ENCODE results near the gene KLHL30.

The KLHL30 gene

DNA sequence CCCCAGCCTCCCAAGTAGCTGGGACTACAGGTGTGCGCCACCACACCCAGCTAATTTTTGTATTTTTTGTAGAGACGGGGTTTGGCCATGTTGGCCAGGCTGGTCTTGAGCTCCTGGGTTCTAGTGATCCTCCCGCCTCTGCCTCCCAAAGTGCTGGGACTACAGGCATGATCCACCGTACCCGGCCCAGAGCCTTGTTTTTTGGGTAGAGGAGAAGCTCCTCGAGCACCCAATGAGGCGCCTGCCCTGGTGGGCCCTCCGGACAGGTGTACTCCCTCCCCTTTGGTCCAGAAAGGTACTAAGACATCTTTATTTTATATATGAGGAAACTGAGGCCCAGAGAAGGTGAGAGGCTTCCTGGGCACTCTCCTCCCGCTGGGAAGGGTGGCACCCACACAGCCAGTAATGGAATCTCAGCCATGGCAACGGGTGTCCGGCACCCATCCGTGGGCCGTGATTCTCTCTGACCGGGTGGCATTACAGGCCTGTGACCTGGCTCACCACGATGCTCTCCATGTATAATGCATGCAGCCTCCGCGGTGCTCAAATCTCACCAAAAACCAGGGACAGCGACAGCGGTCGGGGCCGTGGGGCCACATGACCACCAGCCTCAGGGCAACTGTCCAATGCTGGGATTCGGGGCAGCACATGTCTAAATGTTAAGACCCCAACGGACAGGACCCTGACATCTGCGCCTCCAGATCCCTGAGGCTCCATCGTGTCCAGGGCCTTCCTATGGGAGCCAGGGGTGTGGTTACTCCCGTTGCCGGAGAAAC is 16.8 kb upstream of the KLHL30 start:
- TF ChIP-seq GATA3 (IDR thresholded peaks at IDR 0.05; ENCODE audit: low read depth, low read length) = no peak
- no peak for TF ChIP-seq GATA2 (IDR thresholded peaks at IDR 0.05; ENCODE audit: low read depth, low read length)

DNA sequence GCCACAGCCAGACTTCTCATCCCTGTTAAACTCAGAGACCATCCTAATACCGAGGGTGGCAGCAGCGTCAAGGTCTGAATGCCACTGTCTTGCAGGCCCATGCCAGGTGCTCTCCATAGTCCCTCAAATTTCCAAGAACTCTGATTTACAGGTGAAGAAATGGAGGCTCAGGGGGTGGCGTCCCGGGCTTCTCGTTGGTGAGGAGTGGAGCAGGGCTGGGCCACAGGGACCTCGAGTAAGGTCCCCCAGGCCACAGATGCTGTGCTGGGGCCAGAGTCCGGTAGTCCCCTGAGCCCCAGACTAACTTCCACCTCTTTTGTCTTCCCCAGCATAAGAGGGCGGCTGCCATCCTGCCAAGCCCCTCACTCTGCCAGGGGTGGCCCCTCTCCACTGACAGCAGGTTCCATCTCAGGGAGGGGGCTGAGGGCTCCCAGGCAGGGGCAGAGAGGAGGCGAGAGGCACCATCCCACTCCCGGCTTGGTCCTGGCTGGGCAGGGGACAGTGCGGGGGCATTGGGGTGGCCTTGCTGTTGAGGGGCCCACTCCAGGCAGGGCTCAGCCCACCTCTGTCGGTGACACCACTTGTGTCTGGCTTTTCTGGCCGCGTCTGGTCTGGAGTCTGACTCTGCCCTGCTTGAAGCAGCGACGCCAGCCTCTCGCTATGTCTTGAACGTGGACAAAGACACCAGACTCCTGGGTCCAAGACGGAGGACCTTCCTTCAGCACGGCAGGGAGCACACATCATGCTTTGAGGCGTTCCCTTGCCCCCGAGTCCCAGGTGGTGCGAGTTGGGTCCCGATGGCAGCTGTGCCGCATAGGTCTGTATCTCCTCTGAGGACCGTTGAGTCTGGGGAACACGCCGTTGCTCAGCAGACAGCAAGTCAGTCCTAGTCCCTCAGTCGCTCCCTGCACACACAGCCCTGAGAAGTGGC is 15.9 kb upstream of the KLHL30 start:
- TF ChIP-seq GATA3 (IDR thresholded peaks at IDR 0.05; ENCODE audit: low read depth, low read length) = no peak
- TF ChIP-seq GATA2 (IDR thresholded peaks at IDR 0.05; ENCODE audit: low read depth, low read length) = no peak

DNA sequence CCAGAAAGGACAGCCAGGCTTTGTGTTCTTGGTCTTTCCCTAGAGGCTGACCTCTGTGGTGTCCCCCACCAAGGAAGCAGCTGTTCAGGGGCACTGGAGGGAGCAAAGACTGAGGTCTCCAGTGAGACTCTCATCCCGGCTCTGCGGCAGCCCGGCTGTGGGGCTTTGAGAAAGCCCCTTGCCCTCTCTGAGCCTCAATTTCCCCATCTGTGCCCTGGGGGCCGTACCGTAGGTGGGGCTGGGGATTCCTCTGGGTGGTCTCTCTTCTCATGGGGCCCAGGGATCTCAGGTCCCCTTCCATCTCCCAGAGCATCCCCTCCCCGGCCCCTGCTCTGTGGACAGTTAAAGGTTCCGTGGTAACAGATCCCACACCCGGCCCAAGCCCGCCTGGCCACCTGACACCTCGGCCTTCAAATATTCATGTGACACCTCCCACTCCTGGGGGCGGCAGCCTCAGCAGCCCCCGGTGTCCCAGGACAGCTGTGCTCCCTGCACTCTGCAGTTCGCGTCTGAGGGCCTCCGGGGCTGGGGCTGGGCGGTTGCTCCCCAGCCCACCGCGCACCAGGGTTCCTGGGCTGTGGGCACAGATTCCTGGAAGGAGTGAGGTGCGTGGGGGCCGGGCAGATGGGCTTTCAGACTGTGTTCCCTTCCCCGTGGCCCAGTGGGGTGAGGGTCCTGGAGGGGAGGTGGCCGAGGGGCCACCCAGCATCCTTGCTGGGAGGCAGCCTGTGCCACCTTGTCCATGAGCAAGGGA is 15.1 kb upstream of the KLHL30 start:
- TF ChIP-seq GATA2 (IDR thresholded peaks at IDR 0.05; ENCODE audit: low read depth, low read length) (no peak), GATA3 (IDR thresholded peaks at IDR 0.05; ENCODE audit: low read depth, low read length) (no peak)

DNA sequence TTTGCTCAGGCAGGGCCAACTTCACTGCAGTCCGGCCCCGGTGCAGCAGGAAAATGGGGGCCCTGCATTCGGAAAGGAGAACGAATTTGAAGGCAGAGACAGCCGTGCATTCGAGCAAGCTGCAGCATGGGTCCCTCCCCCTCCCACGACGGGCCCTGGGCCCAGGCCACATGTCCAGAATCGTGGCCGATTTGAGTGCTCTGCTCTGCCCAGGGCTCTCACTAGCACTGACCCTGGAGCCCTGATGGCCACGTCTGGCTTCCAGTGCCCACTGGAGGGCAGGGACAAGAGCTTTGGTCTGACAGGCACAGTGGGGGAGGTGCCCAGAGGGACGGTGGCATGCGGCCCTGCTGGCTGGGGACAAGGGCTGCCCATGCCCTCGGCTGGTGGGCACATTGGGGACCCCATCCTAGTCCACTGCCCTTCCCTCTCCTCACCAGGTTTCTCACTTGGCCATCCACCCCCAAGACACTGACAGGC is 14.4 kb upstream of the KLHL30 start:
- no peak for TF ChIP-seq GATA2 (IDR thresholded peaks at IDR 0.05; ENCODE audit: low read depth, low read length)
- TF ChIP-seq GATA3 (IDR thresholded peaks at IDR 0.05; ENCODE audit: low read depth, low read length) = no peak

DNA sequence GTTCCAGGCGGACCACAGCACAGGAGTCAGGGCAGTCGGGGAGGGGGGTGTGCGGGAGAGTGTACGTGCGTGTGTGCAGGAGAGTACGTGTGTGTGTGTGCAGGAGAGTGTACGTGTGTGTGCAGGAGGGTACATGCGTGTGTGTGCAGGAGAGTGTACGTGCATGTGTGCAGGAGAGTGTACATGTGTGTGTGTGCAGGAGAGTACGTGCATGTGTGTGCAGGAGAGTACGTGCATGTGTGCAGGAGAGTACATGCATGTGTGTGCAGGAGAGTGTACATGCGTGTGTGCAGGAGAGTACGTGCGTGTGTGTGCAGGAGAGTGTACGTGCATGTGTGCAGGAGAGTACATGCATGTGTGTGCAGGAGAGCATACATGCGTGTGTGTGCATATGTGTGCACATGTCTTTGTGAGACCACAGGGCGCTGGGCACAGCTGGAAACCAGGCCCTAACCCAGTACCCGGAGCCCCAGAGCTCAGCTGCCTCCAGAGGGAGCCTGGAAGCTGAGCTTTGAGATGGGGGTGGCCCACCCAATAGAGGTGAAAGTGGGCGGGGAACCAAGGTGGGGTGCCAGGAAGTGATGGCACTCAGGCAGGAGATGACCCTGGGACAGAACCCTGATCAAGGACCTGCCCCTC is 13.9 kb upstream of the KLHL30 start:
- TF ChIP-seq GATA2 (IDR thresholded peaks at IDR 0.05; ENCODE audit: low read depth, low read length) = no peak
- no peak for TF ChIP-seq GATA3 (IDR thresholded peaks at IDR 0.05; ENCODE audit: low read depth, low read length)

DNA sequence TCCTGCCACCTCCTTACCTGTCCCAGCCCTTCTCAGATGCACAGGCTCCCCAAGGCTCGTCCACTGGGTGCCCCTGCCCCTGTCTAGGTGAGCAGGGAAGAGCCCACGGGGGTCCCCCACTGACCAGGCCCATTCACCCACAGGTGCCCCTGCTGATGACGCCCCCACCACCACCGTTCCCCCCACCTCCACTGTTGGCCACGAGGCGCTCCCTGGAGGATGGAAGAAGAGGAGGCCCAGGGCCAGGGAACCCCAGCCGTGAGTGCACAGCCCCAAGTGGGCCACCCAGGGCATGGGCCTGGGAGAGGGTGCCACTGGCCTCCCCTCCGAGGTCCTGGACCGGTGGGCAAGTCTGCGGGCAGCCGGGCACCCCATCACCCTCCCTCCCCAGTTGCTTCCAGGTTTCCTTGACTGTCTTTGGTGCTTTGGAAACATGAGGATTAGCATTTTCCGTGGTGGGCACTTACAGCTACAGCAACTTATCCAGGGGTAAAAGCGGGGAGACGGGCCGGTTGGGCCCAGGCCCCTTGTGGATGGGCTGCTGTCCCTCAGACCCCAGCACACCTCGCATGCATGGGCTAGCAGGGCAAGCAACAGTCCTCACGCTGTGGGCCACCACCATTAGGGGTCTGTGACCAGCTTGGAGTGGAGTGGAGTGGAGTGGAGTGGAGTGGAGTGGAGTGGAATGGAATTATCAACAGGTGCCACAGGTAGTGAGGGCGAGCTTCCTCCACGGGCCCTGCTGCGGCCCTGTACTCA is 13.2 kb upstream of the KLHL30 start:
- no peak for TF ChIP-seq GATA2 (IDR thresholded peaks at IDR 0.05; ENCODE audit: low read depth, low read length)
- no peak for TF ChIP-seq GATA3 (IDR thresholded peaks at IDR 0.05; ENCODE audit: low read depth, low read length)

DNA sequence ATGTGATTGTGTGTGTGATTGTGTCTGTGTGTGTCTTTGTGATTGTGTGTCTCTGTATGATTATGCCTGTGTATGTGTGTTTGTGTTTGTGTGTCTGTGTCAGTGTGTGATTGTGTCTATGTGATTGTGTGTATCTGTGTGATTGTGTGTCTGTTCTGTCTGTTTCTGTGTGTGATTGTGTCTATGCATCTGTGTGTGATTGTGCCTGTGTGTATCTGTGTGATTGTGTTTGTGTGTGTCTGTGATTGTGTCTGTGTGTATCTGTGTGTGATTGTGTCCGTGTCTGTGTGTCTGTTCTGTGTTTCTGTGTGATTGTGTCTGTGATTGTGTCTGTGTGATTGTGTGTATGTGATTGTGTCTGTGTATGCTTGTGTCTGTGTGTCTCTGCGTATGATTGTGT is 12.1 kb upstream of the KLHL30 start:
- TF ChIP-seq GATA2 (IDR thresholded peaks at IDR 0.05; ENCODE audit: low read depth, low read length) (no peak), GATA3 (IDR thresholded peaks at IDR 0.05; ENCODE audit: low read depth, low read length) (no peak)

DNA sequence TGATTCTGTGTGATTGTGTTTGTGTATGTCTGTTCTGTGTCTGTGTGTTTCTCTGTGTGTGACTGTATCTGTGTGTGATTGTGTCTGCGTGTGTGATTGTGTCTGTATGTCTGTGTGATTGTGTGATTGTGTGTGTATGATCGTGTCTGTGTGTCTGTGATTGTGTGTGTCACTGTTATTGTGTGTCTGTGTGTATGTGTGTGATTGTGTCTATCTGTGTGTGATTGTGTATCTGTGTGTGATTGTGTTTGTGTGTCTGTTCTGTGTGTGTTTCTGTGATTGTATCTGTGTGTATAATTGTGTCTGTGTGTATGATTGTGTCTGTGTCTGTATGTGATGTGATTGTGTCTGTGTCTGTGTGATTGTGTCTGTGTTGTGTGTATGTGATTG is 11.7 kb upstream of the KLHL30 start:
- TF ChIP-seq GATA3 (IDR thresholded peaks at IDR 0.05; ENCODE audit: low read depth, low read length) (no peak), GATA2 (IDR thresholded peaks at IDR 0.05; ENCODE audit: low read depth, low read length) (no peak)

DNA sequence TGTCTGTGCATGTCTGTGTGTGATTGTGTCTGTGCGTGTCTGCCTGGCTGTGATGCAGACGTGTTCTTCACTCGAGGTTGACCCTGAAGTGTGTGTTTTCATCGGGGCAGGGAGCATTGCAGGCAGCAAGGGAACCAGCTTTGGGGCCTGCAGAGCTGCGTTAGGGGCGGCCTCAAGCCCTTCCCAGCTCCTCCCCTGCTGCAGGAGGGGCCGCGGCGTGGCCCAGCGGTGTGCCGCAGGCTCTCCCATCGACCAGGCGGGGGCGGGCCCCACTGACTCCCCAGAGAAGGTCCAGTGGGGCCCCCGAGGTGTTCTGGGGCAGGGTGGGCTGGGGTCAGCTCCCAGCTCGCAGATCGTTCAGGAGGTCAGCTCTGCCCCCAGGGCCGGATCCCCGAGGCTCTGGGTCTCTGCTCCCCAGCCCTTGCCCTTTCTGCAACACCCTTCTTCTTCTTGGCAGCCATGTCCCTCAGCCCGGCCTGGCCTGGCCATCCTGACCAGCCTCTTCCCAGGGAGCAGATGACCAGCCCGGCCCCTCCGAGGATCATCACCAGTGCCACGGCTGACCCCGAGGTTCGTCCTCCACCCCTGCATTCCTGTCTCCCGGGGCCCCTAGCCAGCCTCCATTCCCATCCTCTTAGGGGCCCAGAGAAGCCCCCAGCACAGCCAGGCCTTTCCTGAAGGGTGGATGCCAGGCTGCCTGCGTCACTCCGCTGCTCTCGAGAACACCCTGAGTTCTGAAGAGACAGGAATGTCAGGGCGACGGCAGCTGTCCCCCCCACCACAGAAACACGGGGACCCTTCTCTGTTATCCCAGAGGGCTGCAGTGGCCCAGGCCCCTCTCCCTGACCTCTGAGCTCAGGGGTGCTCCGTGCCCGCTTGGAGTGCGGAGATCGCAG is 11.1 kb upstream of the KLHL30 start:
- TF ChIP-seq GATA3 (IDR thresholded peaks at IDR 0.05; ENCODE audit: low read depth, low read length) (no peak), GATA2 (IDR thresholded peaks at IDR 0.05; ENCODE audit: low read depth, low read length) (no peak)

DNA sequence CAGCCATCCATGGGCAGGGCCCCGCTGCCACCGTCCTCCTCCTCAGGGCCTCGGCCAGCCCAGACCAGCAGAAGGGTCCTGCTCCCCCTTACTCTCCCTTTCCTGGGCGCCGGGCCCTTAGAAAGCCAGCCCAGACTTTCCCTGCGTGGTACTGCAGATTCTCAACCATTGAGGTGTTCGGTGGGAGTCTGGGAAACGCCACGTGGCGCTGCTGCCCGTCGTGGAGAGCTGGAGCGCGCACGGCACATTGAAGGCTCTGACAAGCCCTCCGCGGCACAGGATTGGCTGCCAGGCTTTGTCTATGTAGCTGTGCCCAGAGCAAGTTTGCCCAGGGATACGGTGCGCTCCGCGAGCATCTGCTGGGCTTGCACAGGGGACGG is 10.4 kb upstream of the KLHL30 start:
- no peak for TF ChIP-seq GATA2 (IDR thresholded peaks at IDR 0.05; ENCODE audit: low read depth, low read length)
- TF ChIP-seq GATA3 (IDR thresholded peaks at IDR 0.05; ENCODE audit: low read depth, low read length) = no peak

DNA sequence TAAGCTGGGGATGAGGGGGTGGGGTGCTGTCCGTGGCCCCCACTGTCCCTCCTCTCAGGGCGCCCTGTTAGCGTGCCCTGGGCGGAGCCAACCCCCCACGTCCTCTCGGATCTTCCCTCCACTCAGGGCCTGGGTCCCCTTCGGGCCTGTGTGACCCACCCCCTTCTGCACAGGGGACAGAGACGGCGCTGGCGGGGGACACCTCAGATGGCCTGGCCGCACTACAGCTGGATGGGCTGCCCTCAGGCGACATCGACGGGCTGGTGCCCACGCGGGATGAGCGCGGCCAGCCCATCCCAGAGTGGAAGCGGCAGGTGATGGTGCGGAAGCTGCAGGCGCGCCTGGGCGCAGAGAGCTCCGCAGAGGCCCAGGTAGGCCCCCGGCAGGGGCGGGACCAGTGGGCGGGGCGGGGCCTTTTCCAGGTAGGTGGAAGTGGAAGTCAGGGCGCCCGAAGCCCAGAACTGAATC is 9.9 kb upstream of the KLHL30 start:
- TF ChIP-seq GATA3 (IDR thresholded peaks at IDR 0.05; ENCODE audit: low read depth, low read length) (no peak), GATA2 (IDR thresholded peaks at IDR 0.05; ENCODE audit: low read depth, low read length) (no peak)

All from SH-SY5Y (cell line).